ENCODE measurements around the gene BORCS5.
"Not testable (repeated sequence)": the region's sequence is repeated elsewhere in the genome, so short reads cannot be mapped to it uniquely, and the experiment has no call there.

The BORCS5 gene

GRCh38 chr12:12499909-12500604 is 143.2 kb downstream of the BORCS5 start:
- no peak for ATAC-seq
- no peak for TF ChIP-seq OSR1 (CRISPR knock-in tag; IDR thresholded peaks at IDR 0.05)
- TF ChIP-seq RARB (CRISPR knock-in tag; IDR thresholded peaks at IDR 0.05): no peak
- TF ChIP-seq CREB5 (CRISPR knock-in tag; IDR thresholded peaks at IDR 0.05; ENCODE audit: low read depth): no peak
- no peak for TF ChIP-seq ZNF8 (CRISPR knock-in tag; IDR thresholded peaks at IDR 0.05)
- TF ChIP-seq ESRRG (CRISPR knock-in tag; IDR thresholded peaks at IDR 0.05): no peak
- no peak for TF ChIP-seq ZNF565 (CRISPR knock-in tag; conservative IDR thresholded peaks at IDR 0.05; ENCODE audit: low read depth)
- no peak for TF ChIP-seq ZC3H10 (CRISPR knock-in tag; IDR thresholded peaks at IDR 0.05)
- TF ChIP-seq ZFP30 (CRISPR knock-in tag; IDR thresholded peaks at IDR 0.05): no peak
- TF ChIP-seq POU6F1 (CRISPR knock-in tag; IDR thresholded peaks at IDR 0.05; ENCODE audit: borderline replicate concordance, low read depth): no peak
- TF ChIP-seq ISL1 (CRISPR knock-in tag; IDR thresholded peaks at IDR 0.05): no peak
- no peak for TF ChIP-seq BACH2 (CRISPR knock-in tag; IDR thresholded peaks at IDR 0.05; ENCODE audit: borderline replicate concordance)
- no peak for TF ChIP-seq SNAI2 (CRISPR knock-in tag; IDR thresholded peaks at IDR 0.05)

GRCh38 chr12:12501121-12501520 is 144.2 kb downstream of the BORCS5 start:
- TF ChIP-seq ZNF565 (CRISPR knock-in tag; conservative IDR thresholded peaks at IDR 0.05; ENCODE audit: low read depth): no peak
- TF ChIP-seq BACH2 (CRISPR knock-in tag; IDR thresholded peaks at IDR 0.05; ENCODE audit: borderline replicate concordance): no peak
- TF ChIP-seq ZNF70 (CRISPR knock-in tag; IDR thresholded peaks at IDR 0.05): no peak
- TF ChIP-seq SNAI2 (CRISPR knock-in tag; IDR thresholded peaks at IDR 0.05): no peak
- no peak for TF ChIP-seq ZFP3 (CRISPR knock-in tag; IDR thresholded peaks at IDR 0.05)
- TF ChIP-seq GLIS3 (CRISPR knock-in tag; IDR thresholded peaks at IDR 0.05): no peak
- no peak for TF ChIP-seq CSRNP3 (CRISPR knock-in tag; IDR thresholded peaks at IDR 0.05)
- no peak for TF ChIP-seq PATZ1 (CRISPR knock-in tag; IDR thresholded peaks at IDR 0.05; ENCODE audit: borderline replicate concordance)
- no peak for TF ChIP-seq ESRRG (CRISPR knock-in tag; IDR thresholded peaks at IDR 0.05)
- TF ChIP-seq RARB (CRISPR knock-in tag; IDR thresholded peaks at IDR 0.05): no peak
- no peak for TF ChIP-seq OSR1 (CRISPR knock-in tag; IDR thresholded peaks at IDR 0.05)
- no peak for TF ChIP-seq ZFP30 (CRISPR knock-in tag; IDR thresholded peaks at IDR 0.05)
- TF ChIP-seq ZNF8 (CRISPR knock-in tag; IDR thresholded peaks at IDR 0.05): no peak
- TF ChIP-seq CREB5 (CRISPR knock-in tag; IDR thresholded peaks at IDR 0.05; ENCODE audit: low read depth): no peak
- TF ChIP-seq TSHZ2 (CRISPR knock-in tag; IDR thresholded peaks at IDR 0.05): no peak
- no peak for TF ChIP-seq TCF4 (CRISPR knock-in tag; IDR thresholded peaks at IDR 0.05; ENCODE audit: borderline replicate concordance)
- TF ChIP-seq ARNTL (CRISPR knock-in tag; IDR thresholded peaks at IDR 0.05; ENCODE audit: borderline replicate concordance, low read depth): no peak

GRCh38 chr12:12502130-12502814 is 145.4 kb downstream of the BORCS5 start:
- not testable (repeated sequence) for ATAC-seq

More at GRCh38 chr12:12501121-12501520, 144.2 kb downstream of the BORCS5 start:
- ATAC-seq: no peak

Data from SK-N-SH treated with all-trans-retinoic acid at 6 μM for 48 hours (cell line).